Activated naive CD4-positive, alpha-beta T cell (primary cell): ENCODE data around the gene KANSL1.
"Not testable (repeated sequence)": the region's sequence is repeated elsewhere in the genome, so short reads cannot be mapped to it uniquely, and the experiment has no call there.

Experiments
- DNase-seq, 4 experiments: peaks; one replicate each; lab custom pipeline; 2025; lab: John Stamatoyannopoulos, UW

The KANSL1 gene

DNA sequence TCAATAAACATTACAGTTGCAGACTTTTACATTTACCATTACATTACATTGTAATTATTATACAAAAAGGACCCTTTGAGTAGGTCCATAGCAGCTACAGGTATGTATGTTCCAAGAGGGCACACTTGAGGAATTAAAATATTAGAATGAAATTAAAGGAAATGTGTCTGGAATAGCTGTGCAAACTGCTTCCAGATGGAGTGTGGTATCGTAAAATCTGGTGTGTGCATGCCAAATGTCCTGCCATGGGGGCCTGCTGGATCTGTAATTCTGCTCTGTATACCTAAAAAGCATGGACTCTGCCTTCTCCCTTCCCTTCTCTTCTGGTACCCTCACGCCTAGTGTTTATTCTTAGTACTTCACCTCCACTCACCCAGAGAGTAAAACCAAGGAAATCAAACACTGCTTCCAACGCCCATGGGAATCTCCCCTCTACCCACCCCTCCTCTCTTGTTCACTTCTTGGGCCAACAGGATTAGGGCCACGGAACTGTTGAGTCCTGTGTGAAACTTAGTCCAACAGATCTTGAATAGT lies 155.4 kb downstream of the KANSL1 start:
- no peak for DNase-seq

- no peak for DNase-seq
These were observed 156.7 kb downstream of the KANSL1 start for GRCh38 chr17:46036491-46036890.

GRCh38 chr17:46035112-46035818 lies 158.0 kb downstream of the KANSL1 start:
- no peak for DNase-seq

- DNase-seq: no peak
These were observed 159.8 kb downstream of the KANSL1 start for GRCh38 chr17:46033392-46033791.

DNA sequence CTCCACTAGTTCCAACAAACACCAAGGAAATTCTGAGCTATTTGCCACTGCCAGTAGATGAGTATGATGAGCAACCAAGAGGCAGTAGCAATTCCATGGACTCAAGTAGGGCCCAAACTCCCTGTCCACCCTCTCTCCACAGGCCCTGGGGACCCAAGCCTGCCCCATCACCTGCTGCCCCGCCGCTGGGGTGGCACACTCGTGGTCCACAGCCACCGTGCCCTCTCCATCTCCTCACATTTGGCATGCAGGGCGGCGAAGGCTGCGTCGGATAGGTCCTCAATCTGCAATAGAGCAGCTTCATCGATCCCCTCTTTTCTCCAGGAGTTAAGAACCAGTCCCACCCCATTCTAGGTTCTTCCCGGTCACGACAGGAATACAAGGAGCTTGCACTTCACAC lies 160.3 kb downstream of the KANSL1 start:
- no peak for DNase-seq

GRCh38 chr17:46031920-46032319 lies 161.3 kb downstream of the KANSL1 start:
- DNase-seq: no peak

GRCh38 chr17:46031440-46031839 lies 161.8 kb downstream of the KANSL1 start:
- no peak for DNase-seq

DNA sequence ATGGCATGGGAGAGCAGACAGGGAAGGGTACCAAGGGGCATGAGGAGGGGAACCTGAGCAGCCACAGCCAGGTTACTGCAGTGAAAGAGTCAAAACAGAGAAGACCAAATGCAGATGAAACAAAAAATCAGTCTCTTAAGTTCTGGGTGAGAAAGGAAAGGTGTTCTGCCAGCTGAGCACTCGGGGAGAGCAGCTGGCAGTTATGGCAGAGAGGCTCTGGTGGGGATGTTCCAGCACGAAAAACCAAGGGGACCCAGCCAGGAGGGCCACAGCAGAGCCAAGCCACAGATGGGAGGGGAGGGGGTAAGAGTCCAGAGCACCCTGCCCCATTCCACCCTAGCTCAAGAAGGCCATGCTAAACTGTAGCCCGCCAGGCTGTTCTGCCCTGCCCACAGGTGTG lies 162.5 kb downstream of the KANSL1 start:
- no peak for DNase-seq

DNA sequence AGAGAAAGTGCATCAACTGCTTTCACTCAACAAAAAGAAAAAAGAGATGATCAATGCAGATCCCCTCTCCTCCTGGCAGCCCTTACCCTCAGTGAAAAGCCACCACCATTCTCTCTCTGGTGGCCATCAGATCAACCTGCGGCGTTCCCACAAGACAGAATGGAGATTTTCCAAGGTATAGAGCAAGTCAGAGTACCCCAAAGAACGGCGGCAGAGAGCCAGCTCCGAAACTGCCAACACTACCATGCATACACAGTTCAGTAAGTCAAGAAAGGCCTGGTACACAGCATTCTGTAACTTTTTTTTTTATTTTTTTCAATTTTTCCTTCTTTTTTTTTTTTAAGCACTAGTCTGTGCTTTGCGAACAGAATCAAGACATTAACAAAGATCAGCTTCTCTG lies 163.6 kb downstream of the KANSL1 start:
- no peak for DNase-seq

- DNase-seq: no peak
These were observed 164.2 kb downstream of the KANSL1 start for GRCh38 chr17:46028981-46029565.

DNA sequence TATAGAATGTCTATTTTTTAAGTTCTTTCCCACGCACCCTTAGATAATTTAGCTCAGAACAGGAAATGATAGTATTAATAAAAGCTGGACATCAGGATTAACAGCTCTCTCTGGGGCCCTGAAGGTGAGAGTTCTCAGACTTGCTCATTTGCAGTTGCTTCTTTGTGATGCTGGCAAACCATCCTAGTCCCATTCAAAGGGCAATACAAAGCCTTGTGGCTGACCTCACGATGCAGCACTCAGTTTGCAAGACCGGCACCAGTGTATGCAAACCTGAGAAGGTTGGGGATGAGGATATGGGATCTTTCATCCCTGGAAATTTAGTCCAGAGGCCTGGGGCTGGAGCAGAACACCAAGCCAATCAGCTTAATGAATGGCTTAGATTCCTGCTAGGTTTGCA lies 164.9 kb downstream of the KANSL1 start:
- no peak for DNase-seq

DNA sequence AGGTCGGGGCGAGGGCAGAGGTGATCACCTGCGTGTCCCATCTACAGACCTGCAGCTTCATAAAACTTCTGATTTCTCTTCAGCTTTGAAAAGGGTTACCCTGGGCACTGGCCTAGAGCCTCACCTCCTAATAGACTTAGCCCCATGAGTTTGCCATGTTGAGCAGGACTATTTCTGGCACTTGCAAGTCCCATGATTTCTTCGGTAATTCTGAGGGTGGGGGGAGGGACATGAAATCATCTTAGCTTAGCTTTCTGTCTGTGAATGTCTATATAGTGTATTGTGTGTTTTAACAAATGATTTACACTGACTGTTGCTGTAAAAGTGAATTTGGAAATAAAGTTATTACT lies 165.3 kb downstream of the KANSL1 start:
- no peak for DNase-seq

DNA sequence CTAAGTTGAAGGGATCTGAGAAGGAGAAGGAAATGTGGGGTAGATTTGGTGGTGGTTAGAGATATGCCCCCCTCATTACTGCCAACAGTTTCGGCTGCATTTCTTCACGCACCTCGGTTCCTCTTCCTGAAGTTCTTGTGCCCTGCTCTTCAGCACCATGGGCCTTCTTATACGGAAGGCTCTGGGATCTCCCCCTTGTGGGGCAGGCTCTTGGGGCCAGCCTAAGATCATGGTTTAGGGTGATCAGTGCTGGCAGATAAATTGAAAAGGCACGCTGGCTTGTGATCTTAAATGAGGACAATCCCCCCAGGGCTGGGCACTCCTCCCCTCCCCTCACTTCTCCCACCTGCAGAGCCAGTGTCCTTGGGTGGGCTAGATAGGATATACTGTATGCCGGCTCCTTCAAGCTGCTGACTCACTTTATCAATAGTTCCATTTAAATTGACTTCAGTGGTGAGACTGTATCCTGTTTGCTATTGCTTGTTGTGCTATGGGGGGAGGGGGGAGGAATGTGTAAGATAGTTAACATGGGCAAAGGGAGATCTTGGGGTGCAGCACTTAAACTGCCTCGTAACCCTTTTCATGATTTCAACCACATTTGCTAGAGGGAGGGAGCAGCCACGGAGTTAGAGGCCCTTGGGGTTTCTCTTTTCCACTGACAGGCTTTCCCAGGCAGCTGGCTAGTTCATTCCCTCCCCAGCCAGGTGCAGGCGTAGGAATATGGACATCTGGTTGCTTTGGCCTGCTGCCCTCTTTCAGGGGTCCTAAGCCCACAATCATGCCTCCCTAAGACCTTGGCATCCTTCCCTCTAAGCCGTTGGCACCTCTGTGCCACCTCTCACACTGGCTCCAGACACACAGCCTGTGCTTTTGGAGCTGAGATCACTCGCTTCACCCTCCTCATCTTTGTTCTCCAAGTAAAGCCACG lies 165.9 kb downstream of the KANSL1 start:
- DNase-seq: no peak

DNA sequence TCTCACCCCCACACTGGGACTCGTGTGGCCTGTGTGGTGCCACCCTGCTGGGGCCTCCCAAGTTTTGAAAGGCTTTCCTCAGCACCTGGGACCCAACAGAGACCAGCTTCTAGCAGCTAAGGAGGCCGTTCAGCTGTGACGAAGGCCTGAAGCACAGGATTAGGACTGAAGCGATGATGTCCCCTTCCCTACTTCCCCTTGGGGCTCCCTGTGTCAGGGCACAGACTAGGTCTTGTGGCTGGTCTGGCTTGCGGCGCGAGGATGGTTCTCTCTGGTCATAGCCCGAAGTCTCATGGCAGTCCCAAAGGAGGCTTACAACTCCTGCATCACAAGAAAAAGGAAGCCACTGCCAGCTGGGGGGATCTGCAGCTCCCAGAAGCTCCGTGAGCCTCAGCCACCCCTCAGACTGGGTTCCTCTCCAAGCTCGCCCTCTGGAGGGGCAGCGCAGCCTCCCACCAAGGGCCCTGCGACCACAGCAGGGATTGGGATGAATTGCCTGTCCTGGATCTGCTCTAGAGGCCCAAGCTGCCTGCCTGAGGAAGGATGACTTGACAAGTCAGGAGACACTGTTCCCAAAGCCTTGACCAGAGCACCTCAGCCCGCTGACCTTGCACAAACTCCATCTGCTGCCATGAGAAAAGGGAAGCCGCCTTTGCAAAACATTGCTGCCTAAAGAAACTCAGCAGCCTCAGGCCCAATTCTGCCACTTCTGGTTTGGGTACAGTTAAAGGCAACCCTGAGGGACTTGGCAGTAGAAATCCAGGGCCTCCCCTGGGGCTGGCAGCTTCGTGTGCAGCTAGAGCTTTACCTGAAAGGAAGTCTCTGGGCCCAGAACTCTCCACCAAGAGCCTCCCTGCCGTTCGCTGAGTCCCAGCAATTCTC lies 166.8 kb downstream of the KANSL1 start:
- no peak for DNase-seq

- no peak for DNase-seq
These were observed 167.6 kb downstream of the KANSL1 start for GRCh38 chr17:46025510-46026165.

DNA sequence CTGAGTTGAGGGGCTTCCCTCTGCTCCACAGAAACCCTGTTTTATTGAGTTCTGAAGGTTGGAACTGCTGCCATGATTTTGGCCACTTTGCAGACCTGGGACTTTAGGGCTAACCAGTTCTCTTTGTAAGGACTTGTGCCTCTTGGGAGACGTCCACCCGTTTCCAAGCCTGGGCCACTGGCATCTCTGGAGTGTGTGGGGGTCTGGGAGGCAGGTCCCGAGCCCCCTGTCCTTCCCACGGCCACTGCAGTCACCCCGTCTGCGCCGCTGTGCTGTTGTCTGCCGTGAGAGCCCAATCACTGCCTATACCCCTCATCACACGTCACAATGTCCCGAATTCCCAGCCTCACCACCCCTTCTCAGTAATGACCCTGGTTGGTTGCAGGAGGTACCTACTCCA lies 168.2 kb downstream of the KANSL1 start:
- no peak for DNase-seq

DNA sequence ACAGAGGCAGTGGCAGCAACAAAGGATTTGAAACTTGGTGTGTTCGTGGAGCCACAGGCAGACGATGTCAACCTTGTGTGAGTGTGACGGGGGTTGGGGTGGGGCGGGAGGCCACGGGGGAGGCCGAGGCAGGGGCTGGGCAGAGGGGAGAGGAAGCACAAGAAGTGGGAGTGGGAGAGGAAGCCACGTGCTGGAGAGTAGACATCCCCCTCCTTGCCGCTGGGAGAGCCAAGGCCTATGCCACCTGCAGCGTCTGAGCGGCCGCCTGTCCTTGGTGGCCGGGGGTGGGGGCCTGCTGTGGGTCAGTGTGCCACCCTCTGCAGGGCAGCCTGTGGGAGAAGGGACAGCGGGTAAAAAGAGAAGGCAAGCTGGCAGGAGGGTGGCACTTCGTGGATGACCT lies 168.6 kb downstream of the KANSL1 start:
- no peak for DNase-seq

DNA sequence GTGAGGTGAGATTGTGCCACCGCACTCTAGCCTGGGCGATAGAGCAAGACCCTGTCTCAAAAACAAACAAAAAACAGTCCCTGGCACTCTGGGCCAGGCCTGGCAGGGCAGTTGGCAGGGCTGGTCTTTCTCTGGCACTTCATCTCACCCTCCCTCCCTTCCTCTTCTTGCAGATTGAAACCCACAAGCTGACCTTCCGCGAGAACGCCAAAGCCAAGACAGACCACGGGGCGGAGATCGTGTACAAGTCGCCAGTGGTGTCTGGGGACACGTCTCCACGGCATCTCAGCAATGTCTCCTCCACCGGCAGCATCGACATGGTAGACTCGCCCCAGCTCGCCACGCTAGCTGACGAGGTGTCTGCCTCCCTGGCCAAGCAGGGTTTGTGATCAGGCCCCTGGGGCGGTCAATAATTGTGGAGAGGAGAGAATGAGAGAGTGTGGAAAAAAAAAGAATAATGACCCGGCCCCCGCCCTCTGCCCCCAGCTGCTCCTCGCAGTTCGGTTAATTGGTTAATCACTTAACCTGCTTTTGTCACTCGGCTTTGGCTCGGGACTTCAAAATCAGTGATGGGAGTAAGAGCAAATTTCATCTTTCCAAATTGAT lies 169.3 kb downstream of the KANSL1 start:
- DNase-seq: no peak

DNA sequence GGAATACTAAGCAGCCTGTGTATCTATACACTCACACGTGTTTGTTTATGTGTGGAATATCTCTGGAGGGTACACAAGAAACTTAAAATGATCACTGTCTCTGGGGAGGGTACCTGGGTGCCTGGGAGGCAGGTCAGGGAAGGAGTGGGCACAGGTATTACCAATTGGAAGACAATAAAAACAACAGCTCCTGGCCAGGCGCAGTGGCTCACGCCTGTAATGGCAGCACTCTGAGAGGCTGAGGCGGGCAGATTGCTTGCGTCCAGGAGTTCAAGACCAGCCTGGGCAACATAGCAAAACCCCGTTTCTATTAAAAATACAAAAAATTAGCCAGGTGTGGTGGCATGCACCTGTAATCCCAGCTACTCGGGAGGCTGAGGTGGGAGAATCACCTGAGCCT lies 169.9 kb downstream of the KANSL1 start:
- DNase-seq: not testable (repeated sequence)

DNA sequence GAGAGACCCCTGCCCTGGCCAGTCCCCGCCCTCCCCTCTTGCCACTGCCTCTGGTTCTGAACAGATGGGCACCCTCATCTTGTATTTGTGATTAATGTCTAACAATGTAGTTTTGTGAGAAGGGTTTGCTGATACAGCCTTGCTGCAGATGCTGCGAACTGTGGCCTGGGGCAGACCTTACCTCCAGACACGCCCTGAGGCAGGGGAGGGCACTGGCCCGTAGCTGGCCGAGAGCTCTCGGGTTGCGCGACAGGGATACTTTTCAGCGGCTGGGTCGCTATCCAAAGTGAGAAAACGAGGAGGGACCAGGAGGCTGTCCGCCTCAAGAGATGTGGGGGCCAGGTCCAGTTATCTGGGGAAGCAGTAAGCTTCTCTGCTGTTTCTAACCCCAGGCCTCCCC lies 172.2 kb downstream of the KANSL1 start:
- no peak for DNase-seq
